Endothelial cell of umbilical vein (primary cell): ENCODE measurements around the gene NPTX1. TPM values are rescaled to one million over a fixed set of nuclear protein-coding genes. Genes with fewer than 3 reads are reported as not detected.

Experiments used
- BruUV-seq: library from RNA; stranded (reverse); fragments of 400-500 nt; replicated peaks from 2 replicates; lab custom pipeline; 2021; lab: Mats Ljungman, UMichigan
- CTCF ChIA-PET: fragments of 300-600, 350-600 bp; sonication (Branson Sonifier 250); formaldehyde crosslinking; loops from one replicate; lab custom pipeline; 2021; ENCODE audit warnings: antibody characterized with exemption, inconsistent platforms; lab: Charles Lee
- POLR2A ChIA-PET: fragments of 300-600, 350-600 bp; sonication (Branson Sonifier 250); formaldehyde crosslinking; loops from one replicate; lab custom pipeline; 2021; ENCODE audit warnings: antibody characterized with exemption, inconsistent platforms; lab: Charles Lee
- DNase-seq: peaks from one replicate; pipeline ENCODE4 v3.0.0-alpha.2; 2011; ENCODE audit warnings: low read depth, low spot score
- FAIRE-seq: peaks from 2 replicates; lab custom pipeline; 2011; peaks lifted over from hg19 to GRCh38; lab: Jason Lieb, UNC
- H2AFZ ChIP-seq: 2 replicates; pipeline ENCODE4 v1.6.0; 2012; ENCODE audit warnings: low read depth, low read length, control low read depth, inconsistent platforms
- H3K27ac ChIP-seq: 2 replicates; pipeline ENCODE4 v1.5.1; 2011; ENCODE audit warnings: low read depth, mild to moderate bottlenecking, control low read depth, low read length, moderate library complexity; ENCODE audit not compliant: insufficient read depth
- H3K27me3 ChIP-seq, 2 experiments: 2 replicates each; pipeline versions ENCODE4 v1.6.0 to v1.6.1; 2011; ENCODE audit warnings: low read length in 2 of 2, mixed read lengths in 1 of 2; ENCODE audit not compliant: control insufficient read depth in 2 of 2, insufficient read depth in 2 of 2
- H3K36me3 ChIP-seq, 2 experiments: 2 replicates in 1 of 2; 3 replicates in 1 of 2; pipeline ENCODE4 v1.5.1; 2011; ENCODE audit warnings: low read length in 2 of 2, mild to moderate bottlenecking in 1 of 2, moderate library complexity in 1 of 2; ENCODE audit not compliant: control insufficient read depth in 2 of 2, insufficient read depth in 2 of 2; ENCODE audit errors: extremely low read depth in 1 of 2
- H3K4me1 ChIP-seq: 3 replicates; pipeline ENCODE4 v1.5.1; 2011; ENCODE audit warnings: mild to moderate bottlenecking, low read length; ENCODE audit not compliant: control insufficient read depth, insufficient read depth; ENCODE audit errors: extremely low read depth
- H3K4me2 ChIP-seq: 2 replicates; pipeline ENCODE4 v1.6.1; 2011; ENCODE audit warnings: low read length, control low read depth, mixed read lengths; ENCODE audit not compliant: insufficient read depth
- H3K4me3 ChIP-seq, 3 experiments: fragments of 200-600 bp in 1 of 3; sonication (generic), shearing (Covaris generic) in 1 of 3; replicated peaks in 1 of 3; 2 replicates each; pipeline ENCODE4 v1.5.1; 2011 to 2016; ENCODE audit warnings: control low read depth in 3 of 3, low read length in 3 of 3, mild to moderate bottlenecking in 2 of 3, inconsistent platforms in 1 of 3, low read depth in 1 of 3, moderate library complexity in 1 of 3; ENCODE audit not compliant: insufficient read depth in 1 of 3
- H3K79me2 ChIP-seq: 2 replicates; pipeline ENCODE4 v1.6.0; 2012; ENCODE audit warnings: low read length, inconsistent platforms; ENCODE audit not compliant: control insufficient read depth, insufficient read depth
- H3K9ac ChIP-seq: replicated peaks from 2 replicates; pipeline ENCODE3; 2011; ENCODE audit warnings: low read length, control low read depth; ENCODE audit not compliant: insufficient read depth; ENCODE audit errors: extremely low read depth
- H3K9me1 ChIP-seq: replicated peaks from 3 replicates; pipeline ENCODE4 v1.6.0; 2011; ENCODE audit warnings: mild to moderate bottlenecking, low read length; ENCODE audit not compliant: control insufficient read depth, insufficient read depth; ENCODE audit errors: extremely low read depth
- H3K9me3 ChIP-seq: replicated peaks from 2 replicates; pipeline ENCODE4 v1.5.1; 2012; ENCODE audit warnings: low read length, inconsistent platforms; ENCODE audit not compliant: control insufficient read depth, insufficient read depth
- H4K20me1 ChIP-seq: replicated peaks from 2 replicates; pipeline ENCODE3; 2011; ENCODE audit warnings: mild to moderate bottlenecking, low read length; ENCODE audit not compliant: control insufficient read depth, insufficient read depth; ENCODE audit errors: extremely low read depth
- CTCF ChIP-seq, 2 donors: IDR thresholded peaks; 1 replicate in 1 of 2; 2 replicates in 1 of 2; pipeline ENCODE4 v1.5.1; 2011; ENCODE audit warnings: low read length in 2 of 2, mild to moderate bottlenecking in 2 of 2, moderate library complexity in 2 of 2, control low read depth in 1 of 2, inconsistent platforms in 1 of 2, low read depth in 1 of 2; ENCODE audit not compliant: insufficient read depth in 1 of 2; ENCODE audit errors: extremely low read depth in 1 of 2
- EZH2 ChIP-seq: IDR thresholded peaks from 2 replicates; pipeline ENCODE4 v1.6.1; 2012; ENCODE audit warnings: borderline replicate concordance, low read depth, mild to moderate bottlenecking, moderate library complexity, low read length, inconsistent platforms; ENCODE audit not compliant: severe bottlenecking
- FOS ChIP-seq: IDR thresholded peaks from 2 replicates; pipeline ENCODE4 v1.6.1; 2011; ENCODE audit warnings: mild to moderate bottlenecking, low read length, moderate library complexity, borderline replicate concordance; ENCODE audit not compliant: insufficient read depth
- GATA2 ChIP-seq: IDR thresholded peaks from 2 replicates; pipeline ENCODE4 v1.7.0; 2011; ENCODE audit warnings: low read depth, mild to moderate bottlenecking, moderate library complexity, mixed read lengths, low read length; ENCODE audit not compliant: insufficient read length, insufficient read depth
- JUN ChIP-seq: IDR thresholded peaks from 2 replicates; pipeline ENCODE4 v1.6.1; 2011; ENCODE audit warnings: borderline replicate concordance, low read depth; ENCODE audit not compliant: insufficient read length, insufficient read depth
- MAX ChIP-seq: IDR thresholded peaks from 2 replicates; pipeline ENCODE4 v1.6.1; 2011; ENCODE audit not compliant: insufficient read depth, insufficient read length
- MYC ChIP-seq: IDR thresholded peaks from one replicate; pipeline ENCODE4 v1.6.1; 2011; ENCODE audit warnings: mild to moderate bottlenecking, low read depth, low read length
- POLR2A ChIP-seq: IDR thresholded peaks from 2 replicates; pipeline ENCODE4 v1.6.1; 2012; ENCODE audit warnings: low read depth, mild to moderate bottlenecking, control low read depth, low read length
- POLR2AphosphoS5 ChIP-seq: IDR thresholded peaks from 2 replicates; pipeline ENCODE4 v1.6.1; 2012; ENCODE audit warnings: low read depth, mild to moderate bottlenecking, control low read depth, low read length, moderate library complexity; ENCODE audit not compliant: insufficient read depth
- dilution Hi-C: fragments of 300-500 bp; cut with MboI; formaldehyde crosslinking; loops from one replicate; pipeline ENCODE4 v1.15.0; 2019; ENCODE audit warnings: low sequenced_read_pairs; ENCODE audit not compliant: extremely low pct_ligation_motif_present
- intact Hi-C: fragments of 100-400 bp; cut with micrococcal nuclease; formaldehyde crosslinking; loops from one replicate; pipeline ENCODE4 v1.10.0; 2022
- polyA plus RNA-seq, 4 experiments: library from polyadenylated mRNA; depleted of rRNA in 3 of 4; stranded (reverse) in 3 of 4; unstranded in 1 of 4; fragments of >200 nt; gene quantifications; 2 replicates each; pipeline versions ENCODE4 v1.2.1 to v1.2.3, GENCODE V29; 2011 to 2012; ENCODE audit warnings: missing spikeins in 1 of 4
- total RNA-seq: library from RNA; stranded (reverse); gene quantifications from 2 replicates; pipeline ENCODE4 v1.2.3, GENCODE V29; 2021

The NPTX1 gene
- total and polyA plus RNA-seq, 2 donors (not counting 3 experiments of a cell fraction or from before 2014, with no cell fraction given): 0.03 TPM; not detected in 1

- no peak overlapping the region for H3K27ac ChIP-seq
- TF ChIP-seq POLR2A (no peak), MYC (no peak), GATA2 (no peak)
- DNase-seq: no peak
- H2AFZ ChIP-seq: no peak overlapping the region
- ChIA-PET POLR2A (no interaction called here), CTCF (interaction anchor here (1.4 to 2.8 kb wide), 3 partner anchors 120 to 567 kb away, joined by 3 to 12 read pairs (median 5); no protein-coding TSS in a partner anchor)
- intact Hi-C loops (loop anchor here (2.0 kb wide), 1 partner anchor 23 kb away; no protein-coding TSS in a partner anchor), dilution Hi-C loops (no loop called here)
- BruUV-seq: no TSS peak
- peaks cover 9% of the 10 kb centered on the region for H3K4me1 ChIP-seq
- H3K4me2 ChIP-seq: peak overlapping the region; percentile 89
- H3K36me3 ChIP-seq: no peaks in the 10 kb centered on the region
- no peaks in the 10 kb centered on the region for H3K9me1 ChIP-seq
- no peaks in the 10 kb centered on the region for H3K9me3 ChIP-seq
- no peak for FAIRE-seq
- H3K9ac ChIP-seq: peak overlapping the region; percentile 89
- peaks cover 2 to 6% of the 10 kb centered on the region in 2 experiments for H3K27me3 ChIP-seq
- no peaks in the 10 kb centered on the region for H3K79me2 ChIP-seq
- H4K20me1 ChIP-seq: no peaks in the 10 kb centered on the region
- H3K4me3 ChIP-seq: peak overlapping the region in 1 of 3 experiments; percentile 56
Measured at GRCh38 chr17:80455784-80456183, 20.6 kb downstream of the NPTX1 start.

- Histone ChIP-seq H3K4me1 (peaks cover 9% of the 10 kb centered on the region), H3K9ac (peak overlapping the region; percentile 89), H3K27me3 (peaks cover 0 to 6% of the 10 kb centered on the region in 2 experiments), H3K9me1 (no peaks in the 10 kb centered on the region), H3K36me3 (no peaks in the 10 kb centered on the region), H4K20me1 (no peaks in the 10 kb centered on the region), H2AFZ (peak overlapping the region; percentile 54), H3K79me2 (no peaks in the 10 kb centered on the region), H3K4me3 (peak overlapping the region; percentile 40 to 69 (median 56)), H3K4me2 (peak overlapping the region; percentile 89), H3K27ac (peak overlapping the region; percentile 72), H3K9me3 (no peaks in the 10 kb centered on the region)
- FAIRE-seq: no peak
- BruUV-seq: no TSS peak
- POLR2A ChIA-PET: interaction anchor here (0.8 to 1.0 kb wide), 2 partner anchors 19 to 21 kb away, joined by 4 read pairs; partner anchors contain the start of gene NPTX1
- no peak for DNase-seq
- CTCF ChIA-PET: interaction anchor here (0.8 to 2.8 kb wide), 10 partner anchors 13 to 568 kb away, joined by 3 to 12 read pairs (median 4); no protein-coding TSS in a partner anchor
- dilution Hi-C loops (no loop called here), intact Hi-C loops (loop anchor here (2.0 kb wide), 1 partner anchor 23 kb away; no protein-coding TSS in a partner anchor)
- no peak for TF ChIP-seq POLR2A
- no peak for TF ChIP-seq MYC
- TF ChIP-seq EZH2: no peak
- no peak for TF ChIP-seq CTCF (IDR thresholded peaks at IDR 0.05; ENCODE audit: extremely low read depth in 1 of 2, insufficient read depth in 1 of 2, low read depth in 1 of 2, low read length in 2 of 2)
- TF ChIP-seq GATA2: no peak
- TF ChIP-seq POLR2AphosphoS5: no peak
- TF ChIP-seq JUN: no peak
- TF ChIP-seq FOS: no peak
- TF ChIP-seq MAX: no peak
Measured at GRCh38 chr17:80455336-80455710, 21.1 kb downstream of the NPTX1 start.
